Superior temporal gyrus (tissue), 1 donor: ENCODE measurements around the gene VPS35L.

Source experiments
- DNase-seq: peaks from one replicate; pipeline ENCODE4 v3.0.0-alpha.2; 2016; ENCODE audit errors: extremely low spot score

The VPS35L gene

GRCh38 chr16:19555186-19555937 lies at the start of gene VPS35L:
Gene VPS35L (plus strand): TSS chr16:19555703. CDS start chr16:19555730, 27 bp downstream.
- peak; percentile 96 for DNase-seq

- no peak for DNase-seq
Observed at GRCh38 chr16:19506965-19507364, 48.5 kb upstream of the VPS35L start.

GRCh38 chr16:19507867-19508266 lies 47.6 kb upstream of the VPS35L start:
- DNase-seq: no peak

GRCh38 chr16:19512297-19512696 lies 43.2 kb upstream of the VPS35L start:
- no peak for DNase-seq

- no peak for DNase-seq
Observed at GRCh38 chr16:19513377-19514053, 42.0 kb upstream of the VPS35L start.

- DNase-seq: no peak
Observed at GRCh38 chr16:19515757-19516156, 39.7 kb upstream of the VPS35L start.

GRCh38 chr16:19517424-19518089 lies 37.9 kb upstream of the VPS35L start:
- DNase-seq: no peak

- no peak for DNase-seq
Observed at GRCh38 chr16:19518388-19518787, 37.1 kb upstream of the VPS35L start.

GRCh38 chr16:19520861-19521331 lies 34.6 kb upstream of the VPS35L start:
- no peak for DNase-seq

GRCh38 chr16:19521471-19522396 lies 33.8 kb upstream of the VPS35L start, which contains the start of gene GDE1:
Gene GDE1 (minus strand): TSS chr16:19522098. CDS start chr16:19521964, 134 bp downstream.
- peak; percentile 98 for DNase-seq

GRCh38 chr16:19522397-19522732 lies 33.1 kb upstream of the VPS35L start:
- no peak for DNase-seq

GRCh38 chr16:19522760-19523159 lies 32.7 kb upstream of the VPS35L start:
- no peak for DNase-seq

GRCh38 chr16:19523184-19523558 lies 32.3 kb upstream of the VPS35L start:
- no peak for DNase-seq

GRCh38 chr16:19523559-19524355 lies 31.7 kb upstream of the VPS35L start, which contains the start of gene CCP110:
Gene CCP110 (plus strand): TSS chr16:19523942. CDS start chr16:19527882, 3,940 bp downstream.
- DNase-seq: peak; percentile 99

GRCh38 chr16:19524356-19524615 lies 31.2 kb upstream of the VPS35L start:
- peak; percentile 73 for DNase-seq

- peak; percentile 79 for DNase-seq
Observed at GRCh38 chr16:19524616-19525384, 30.7 kb upstream of the VPS35L start.

GRCh38 chr16:19525385-19525723 lies 30.1 kb upstream of the VPS35L start:
- DNase-seq: peak; percentile 46

GRCh38 chr16:19527161-19527560 lies 28.3 kb upstream of the VPS35L start:
- peak; percentile 41 for DNase-seq

GRCh38 chr16:19528666-19529065 lies 26.8 kb upstream of the VPS35L start:
- no peak for DNase-seq

GRCh38 chr16:19532601-19533000 lies 22.9 kb upstream of the VPS35L start:
- DNase-seq: peak; percentile 95
